Measurements from ENCODE around the gene GPR17.

GPR17 gene

GRCh38 chr2:127614731-127615130 lies 31.2 kb upstream of the GPR17 start:
- DNase-seq = no peak

- no peak for DNase-seq
These were observed 30.3 kb upstream of the GPR17 start for GRCh38 chr2:127615511-127616166.

GRCh38 chr2:127618551-127619202 lies 27.3 kb upstream of the GPR17 start:
- DNase-seq = no peak

GRCh38 chr2:127619203-127619590 lies 26.8 kb upstream of the GPR17 start:
- no peak for DNase-seq

GRCh38 chr2:127619877-127620705 lies 25.9 kb upstream of the GPR17 start:
- DNase-seq = no peak

GRCh38 chr2:127620866-127621265 lies 25.1 kb upstream of the GPR17 start:
- no peak for DNase-seq

- DNase-seq = no peak
These were observed 23.9 kb upstream of the GPR17 start for GRCh38 chr2:127621981-127622431.

- no peak for DNase-seq
These were observed 23.2 kb upstream of the GPR17 start for GRCh38 chr2:127622561-127623387.

- no peak for DNase-seq
These were observed 22.3 kb upstream of the GPR17 start for GRCh38 chr2:127623388-127624319.

- no peak for DNase-seq
These were observed 21.6 kb upstream of the GPR17 start for GRCh38 chr2:127624320-127624755.

GRCh38 chr2:127624756-127625571 lies 21.0 kb upstream of the GPR17 start:
- no peak for DNase-seq

GRCh38 chr2:127625572-127625951 lies 20.4 kb upstream of the GPR17 start:
- no peak for DNase-seq

- DNase-seq = no peak
These were observed 19.8 kb upstream of the GPR17 start for GRCh38 chr2:127626175-127626574.

GRCh38 chr2:127626917-127627739 lies 18.8 kb upstream of the GPR17 start:
- DNase-seq = no peak

- no peak for DNase-seq
These were observed 18.0 kb upstream of the GPR17 start for GRCh38 chr2:127627740-127628571.

GRCh38 chr2:127628767-127629614 lies 17.0 kb upstream of the GPR17 start:
- no peak for DNase-seq

GRCh38 chr2:127629637-127630036 lies 16.3 kb upstream of the GPR17 start:
- DNase-seq = no peak
